Effector CD4-positive, alpha-beta T cell (primary cell): ENCODE data around the gene PNMA8C.
"Not testable (repeated sequence)": the region's sequence is repeated elsewhere in the genome, so short reads cannot be mapped to it uniquely, and the experiment has no call there.

Experiments
- DNase-seq: peaks from one replicate; pipeline ENCODE4 v3.0.0-alpha.2; 2020

Gene PNMA8C

DNA sequence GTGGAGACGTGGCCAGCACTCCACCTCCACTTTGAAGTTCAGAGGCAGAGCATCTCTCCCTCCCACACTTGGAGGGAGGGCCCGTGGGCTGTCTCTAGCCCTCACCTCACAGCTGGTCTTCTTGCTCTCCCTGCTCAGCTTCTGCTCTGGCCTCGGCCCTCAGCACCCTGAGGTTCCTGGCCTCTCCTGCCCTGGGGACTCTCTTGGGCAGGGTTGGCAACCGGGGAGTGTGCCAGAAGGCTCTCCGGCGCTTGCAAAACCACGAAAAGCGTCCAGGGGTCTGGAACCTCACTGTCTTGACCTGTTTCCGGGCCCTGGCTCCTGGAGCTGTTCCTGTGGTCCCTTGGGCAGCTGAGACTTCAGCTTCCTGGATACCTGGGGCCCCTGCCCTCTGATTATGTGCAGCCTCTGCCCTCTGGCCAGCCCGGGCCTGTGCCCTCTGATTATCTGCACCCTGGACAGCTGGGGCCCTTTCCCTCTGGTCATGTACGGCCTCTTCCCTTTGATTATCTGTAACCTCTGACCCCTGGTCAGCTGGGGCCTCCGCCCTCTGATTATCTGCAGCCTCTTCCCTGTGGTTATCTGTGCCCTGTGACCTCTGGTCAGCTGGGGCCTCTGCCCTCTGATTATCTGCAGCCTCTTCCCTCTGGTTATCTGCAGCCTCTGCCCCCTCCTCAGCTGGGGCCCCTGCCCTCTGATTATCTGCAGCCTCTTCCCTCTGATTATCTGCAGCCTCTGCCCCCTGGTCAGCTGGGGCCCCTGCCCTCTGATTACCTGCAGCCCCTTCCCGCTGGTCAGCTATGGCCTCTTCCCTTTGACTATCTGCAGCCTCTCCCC is 17.4 kb downstream of the PNMA8C start:
- no peak for DNase-seq

DNA sequence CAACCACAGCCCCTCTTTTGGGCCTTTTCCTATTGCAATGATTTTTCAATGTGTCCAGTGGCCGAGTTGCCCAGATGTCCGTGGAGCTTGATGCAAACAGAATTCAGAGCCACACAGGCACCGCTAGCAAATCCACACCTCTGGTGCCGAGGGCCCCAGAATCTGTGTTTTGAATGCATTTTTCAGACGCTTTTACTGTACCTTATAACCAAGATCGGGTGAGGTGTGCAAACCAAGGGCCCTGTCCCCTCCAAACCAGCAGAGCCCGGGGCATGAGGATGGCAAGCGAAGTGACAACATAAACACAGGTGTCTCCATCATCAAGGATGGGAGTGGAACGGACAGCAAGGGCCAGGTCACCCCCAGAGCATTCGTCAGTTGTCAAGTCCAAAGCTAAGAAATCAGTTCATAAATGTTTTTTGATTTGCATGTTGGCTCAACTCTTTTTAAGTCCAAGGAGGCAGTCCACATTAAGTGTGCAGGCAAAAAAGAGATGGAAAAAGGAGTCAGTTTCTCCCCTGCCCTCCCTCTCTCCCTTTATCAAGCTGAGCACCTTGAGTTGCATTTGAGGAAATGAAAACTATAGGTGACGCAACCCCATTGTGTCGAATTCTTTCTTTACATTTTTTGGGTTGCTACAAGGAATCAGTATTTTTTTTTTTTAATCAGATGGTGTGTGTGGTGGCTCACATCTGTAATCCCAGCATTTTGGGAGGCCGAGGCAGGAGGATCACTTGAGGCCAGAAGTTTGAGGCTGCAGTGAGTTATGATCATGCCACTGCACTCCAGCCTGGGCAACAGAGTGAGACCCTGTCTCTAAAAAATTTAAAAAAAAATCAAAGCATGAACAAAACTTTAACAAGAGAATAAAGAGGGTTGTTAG is 18.3 kb downstream of the PNMA8C start:
- DNase-seq = no peak

DNA sequence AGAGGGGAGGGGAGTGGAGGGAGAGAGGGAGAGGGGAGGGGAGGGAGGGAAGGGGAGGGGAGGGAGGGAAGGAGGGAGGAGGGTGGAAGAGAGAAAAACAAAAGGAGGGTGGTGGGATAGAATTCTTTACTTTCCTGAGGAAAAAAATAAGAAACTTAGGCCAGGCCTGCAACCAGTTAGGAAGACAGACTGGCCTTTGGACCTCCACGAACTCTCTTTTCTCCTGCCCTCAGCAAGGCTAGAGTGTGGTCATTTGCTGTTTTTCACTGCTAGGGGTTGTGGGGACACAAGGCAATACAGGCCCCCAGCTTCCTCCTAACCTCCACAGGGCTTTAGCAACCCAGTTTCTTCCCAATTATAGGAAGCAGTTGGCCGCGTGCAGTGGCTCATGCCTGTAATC is 19.5 kb downstream of the PNMA8C start:
- DNase-seq = no peak

DNA sequence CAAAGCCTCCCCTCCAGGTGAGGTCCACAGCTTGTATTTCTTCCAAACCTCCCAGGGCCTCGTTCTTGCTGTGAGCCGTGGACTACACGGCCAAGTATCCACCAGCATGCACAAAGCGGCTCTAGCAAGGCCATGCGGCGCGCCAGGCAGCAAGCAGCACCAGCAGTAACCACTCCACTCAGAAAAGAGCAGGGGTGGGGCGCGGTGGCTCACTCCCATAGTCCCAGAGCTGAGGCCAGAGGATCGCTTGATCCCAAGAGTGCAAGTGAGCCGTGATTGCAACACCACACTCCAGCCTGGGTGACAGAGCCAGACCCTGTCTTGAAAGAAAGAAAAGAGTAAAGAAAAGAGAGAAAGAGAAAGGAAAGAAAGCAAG is 20.1 kb downstream of the PNMA8C start:
- DNase-seq = no peak

DNA sequence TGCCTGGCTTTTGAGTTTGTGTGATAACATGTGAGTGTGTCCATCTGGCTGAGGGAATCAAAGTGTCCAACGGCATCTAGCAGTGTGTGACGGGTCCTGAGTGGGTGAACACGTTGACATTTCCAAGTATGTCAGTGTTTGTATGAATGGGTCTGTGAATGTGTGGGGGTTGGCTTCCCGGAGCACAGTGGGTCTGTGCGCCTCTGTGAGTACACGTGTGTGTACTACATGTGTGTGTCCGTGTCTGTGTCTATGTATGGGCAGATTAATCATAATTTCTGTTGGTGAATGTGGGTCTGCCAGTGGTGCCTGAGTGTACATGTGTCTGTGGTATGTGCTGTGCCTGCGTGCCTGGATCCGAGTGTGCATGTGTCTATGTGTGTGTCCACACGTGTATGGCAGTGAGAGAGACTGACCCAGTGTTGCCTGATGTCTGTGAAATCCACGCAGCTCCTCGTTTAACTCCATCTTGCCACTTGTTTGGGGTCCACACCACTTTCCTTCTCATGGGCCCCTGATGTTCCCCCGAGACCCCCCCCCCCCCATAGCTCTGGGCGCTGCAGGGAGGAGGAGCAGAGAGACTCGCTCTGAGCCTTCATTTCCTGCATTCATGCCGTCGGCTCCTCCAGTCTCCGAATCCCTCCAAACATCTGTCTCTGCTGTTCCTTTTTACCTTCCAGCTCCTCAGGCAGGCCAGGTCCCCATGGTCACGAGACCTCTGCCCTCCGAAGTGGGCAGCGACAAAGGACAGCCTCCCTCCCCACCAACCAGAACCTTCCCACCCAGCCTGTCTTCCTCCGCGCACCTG is 20.7 kb downstream of the PNMA8C start:
- DNase-seq = no peak

DNA sequence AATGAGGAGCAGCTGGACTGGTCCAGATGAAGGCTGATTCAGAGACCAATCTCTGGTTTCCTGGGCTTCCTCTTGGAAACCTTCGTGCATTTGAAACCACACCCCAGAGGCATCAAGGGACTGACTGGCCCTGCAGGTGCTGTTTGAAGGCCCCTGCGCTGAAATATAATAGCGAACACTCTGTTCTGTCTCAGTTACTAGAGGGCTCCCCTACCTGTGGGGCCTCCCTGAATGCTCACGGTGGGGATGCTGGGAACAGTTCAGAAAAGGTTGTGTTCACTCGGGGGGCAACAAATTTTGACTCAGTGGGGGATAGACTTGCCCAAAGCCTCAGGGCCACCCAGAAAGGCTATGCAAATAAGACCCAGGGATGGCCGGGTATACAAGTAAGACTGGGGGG is 21.8 kb downstream of the PNMA8C start:
- no peak for DNase-seq

DNA sequence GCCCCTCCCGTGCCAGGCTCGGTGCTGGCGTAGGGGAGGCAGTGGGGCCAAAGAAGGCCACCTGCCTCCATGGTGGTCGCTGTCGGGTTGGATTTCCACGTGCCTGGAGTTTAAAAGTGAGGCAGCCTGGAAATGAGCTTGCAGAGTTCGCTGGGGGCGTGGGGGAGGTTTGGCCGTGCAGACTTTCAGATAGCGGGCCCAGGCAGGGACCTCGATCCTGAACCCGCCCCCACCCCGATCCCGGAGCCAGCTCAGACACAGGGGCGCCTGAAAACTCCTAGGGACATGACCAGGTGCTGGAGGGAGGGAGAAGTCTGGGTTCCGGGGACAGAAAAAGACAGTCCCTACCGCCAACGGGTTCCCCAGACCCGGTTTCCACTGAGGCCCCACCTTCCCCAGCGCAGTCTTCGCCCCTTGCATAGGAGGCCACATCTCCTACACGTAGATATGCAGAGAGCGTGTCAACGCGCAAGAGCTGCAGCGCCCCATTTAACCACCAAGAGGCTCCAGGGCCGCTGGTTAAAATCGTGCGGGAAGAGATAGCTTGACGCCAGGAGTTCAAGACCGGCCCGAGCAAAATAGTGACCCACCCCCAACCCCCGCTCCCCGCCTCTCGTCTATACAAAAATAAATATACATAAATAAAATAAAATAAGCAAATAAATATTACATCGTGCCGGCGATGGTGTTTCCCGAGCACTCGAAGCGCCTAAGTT is 23.8 kb downstream of the PNMA8C start:
- DNase-seq = no peak

DNA sequence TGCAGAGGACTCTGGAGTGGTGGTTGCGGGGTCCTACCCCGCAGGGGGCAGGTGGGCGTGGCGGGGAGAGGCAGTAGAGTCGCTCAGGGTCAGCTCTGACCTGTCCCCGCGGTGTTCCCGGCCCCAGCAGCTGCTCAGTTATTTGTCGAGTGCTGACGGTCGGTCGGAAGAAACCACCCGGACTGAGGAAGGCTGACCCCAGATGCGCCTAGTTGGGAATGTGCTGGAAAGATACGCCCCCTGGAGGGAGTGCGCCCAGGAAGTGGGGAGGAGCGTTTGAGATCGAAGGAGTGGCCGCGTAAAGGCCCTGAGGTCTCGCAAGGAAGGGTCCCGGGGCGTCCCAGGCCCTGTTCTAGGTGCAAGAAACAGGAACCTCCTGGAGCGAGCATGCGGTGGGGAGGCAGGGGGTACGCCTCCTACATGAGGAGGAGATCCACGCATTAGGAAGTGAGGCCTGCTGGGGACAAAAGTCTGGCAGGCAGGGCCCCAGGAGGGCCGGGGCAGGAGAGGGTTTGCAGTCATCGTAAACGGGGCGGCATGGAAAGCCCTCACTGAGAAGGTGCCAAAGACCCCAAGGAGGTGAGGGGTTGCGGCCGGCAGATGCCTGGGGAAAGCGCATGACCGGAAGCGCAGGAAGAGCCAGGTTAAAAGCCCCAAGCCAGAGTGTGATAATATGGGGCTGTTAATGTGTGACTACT is 24.5 kb downstream of the PNMA8C start:
- DNase-seq = no peak

DNA sequence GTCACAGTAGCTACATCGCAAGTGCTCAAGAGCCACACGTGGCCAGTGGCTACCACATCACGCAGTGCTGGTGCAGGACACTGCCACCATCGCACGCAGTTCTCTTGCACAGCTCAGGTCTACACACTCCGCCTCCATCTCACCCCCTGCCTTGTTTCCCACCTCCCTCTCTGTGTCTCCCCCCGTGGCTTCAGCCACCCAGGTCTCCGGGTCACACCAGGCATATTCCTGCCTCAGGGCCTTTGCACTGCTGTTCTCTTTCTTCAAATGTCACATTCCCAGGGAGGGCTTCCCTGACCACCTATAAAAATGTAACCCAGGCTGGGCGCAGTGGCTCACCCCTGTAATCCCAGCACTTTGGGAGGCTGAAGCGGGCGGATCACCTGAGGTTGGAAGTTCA is 26.0 kb downstream of the PNMA8C start:
- no peak for DNase-seq

DNA sequence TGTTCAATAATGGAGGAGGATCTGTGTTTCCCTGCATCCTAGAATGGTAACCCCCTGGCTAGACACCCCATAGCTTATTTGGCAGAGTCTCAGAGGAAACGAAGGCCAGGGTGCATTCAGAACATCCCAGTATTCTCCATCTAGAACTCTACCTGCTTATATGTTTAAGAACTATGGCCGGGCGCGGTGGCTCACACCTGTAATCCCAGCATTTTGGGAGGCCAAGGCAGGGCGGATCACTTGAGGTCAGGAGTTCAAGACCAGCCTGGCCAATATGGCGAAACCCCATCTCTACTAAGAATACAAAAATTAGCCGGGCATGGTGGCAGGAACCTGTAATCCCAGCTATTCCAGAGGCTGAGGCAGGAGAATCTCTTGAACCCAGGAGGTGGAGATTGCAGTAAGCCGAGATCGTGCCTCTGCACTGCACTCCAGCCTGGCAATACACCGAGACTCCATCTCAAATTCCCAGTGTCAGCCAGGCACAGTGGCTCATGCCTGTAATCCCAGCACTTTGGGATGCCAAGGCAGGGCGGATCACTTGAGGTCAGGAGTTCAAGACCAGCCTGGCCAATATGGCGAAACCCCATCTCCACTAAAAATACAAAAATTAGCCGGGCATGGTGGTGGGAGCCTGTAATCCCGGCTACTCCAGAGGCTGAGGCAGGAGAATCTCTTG is 30.8 kb downstream of the PNMA8C start:
- DNase-seq = not testable (repeated sequence)

DNA sequence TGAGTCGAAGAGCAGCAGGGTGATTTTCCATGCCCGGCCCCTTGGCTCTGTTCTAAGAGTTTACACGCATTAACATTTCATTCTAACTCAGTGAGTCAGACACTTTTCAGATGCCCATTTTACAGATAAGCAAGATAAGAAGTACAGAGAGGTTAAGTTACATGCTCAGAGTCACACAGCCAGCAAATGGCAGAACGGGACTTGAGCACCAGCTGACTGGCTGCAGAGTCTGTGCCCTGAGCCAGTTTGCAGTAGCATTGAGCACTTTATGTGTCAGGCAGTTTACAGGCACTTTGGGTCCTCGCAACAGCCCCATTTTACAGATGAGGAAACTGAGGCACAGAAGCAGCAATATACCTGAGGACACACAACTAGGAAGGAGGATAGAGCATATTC is 34.3 kb downstream of the PNMA8C start:
- no peak for DNase-seq

DNA sequence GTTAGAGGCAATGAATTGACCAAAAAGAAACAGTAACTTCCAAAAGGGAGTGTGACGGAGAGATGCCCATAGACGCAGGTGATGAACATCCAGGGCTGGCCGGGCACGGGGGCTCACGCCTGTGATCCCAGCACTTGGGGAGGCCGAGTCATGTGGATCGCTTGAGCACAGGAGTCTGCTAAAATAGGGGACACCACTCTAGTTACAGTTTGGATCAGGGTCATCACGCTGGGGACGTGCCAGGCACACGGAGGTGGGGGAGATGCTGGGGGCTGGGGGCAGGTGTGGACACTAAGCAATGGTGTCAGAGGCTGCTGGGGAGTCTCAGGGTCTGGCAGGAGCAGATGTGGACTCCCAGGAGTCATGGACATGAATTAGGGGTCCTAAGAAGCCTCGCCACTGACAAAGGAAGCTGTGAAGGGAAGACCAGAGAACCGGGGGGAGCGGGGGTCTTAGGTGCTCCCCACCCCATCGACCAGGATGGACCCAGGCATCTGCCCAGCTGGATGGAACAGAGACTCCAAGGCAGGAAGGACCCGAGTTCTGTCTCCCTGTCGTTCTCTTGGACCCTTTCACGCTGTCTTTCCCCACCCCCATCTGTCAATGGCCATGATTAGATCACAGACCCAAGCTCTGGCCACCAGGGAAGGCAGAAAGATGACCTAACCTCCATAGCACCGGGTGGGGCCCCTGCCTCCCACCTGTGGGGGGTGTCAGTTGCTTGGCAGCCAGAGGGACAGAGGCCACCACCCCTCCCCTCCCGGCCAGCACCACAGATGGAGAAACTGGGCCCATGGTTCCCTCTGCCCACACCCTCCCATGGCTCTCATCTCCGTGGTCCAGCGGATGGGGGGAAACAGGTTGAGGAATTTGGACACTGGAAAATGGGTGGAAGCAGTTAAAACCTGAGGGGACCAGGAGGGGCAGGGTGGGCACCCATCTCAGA is 35.0 kb downstream of the PNMA8C start:
- no peak for DNase-seq

DNA sequence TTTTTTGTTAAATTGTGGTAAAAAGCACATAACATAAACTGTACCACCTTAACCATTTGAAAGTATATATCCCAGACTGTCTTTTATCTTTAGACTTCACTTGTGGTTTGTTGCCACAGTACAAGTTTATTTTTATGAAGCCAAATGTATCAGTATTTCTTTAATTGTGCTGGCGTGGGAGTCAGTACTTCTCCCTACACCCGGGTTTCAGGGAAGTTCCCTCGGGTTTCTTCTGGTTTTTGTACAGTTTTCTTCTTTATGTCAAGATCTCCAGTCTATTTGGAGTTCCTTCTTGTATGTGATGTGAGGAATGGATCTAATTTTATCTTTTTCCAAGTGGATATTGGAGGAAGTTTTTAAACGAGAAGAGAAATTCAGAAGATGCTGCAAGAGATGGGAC is 35.9 kb downstream of the PNMA8C start:
- no peak for DNase-seq

DNA sequence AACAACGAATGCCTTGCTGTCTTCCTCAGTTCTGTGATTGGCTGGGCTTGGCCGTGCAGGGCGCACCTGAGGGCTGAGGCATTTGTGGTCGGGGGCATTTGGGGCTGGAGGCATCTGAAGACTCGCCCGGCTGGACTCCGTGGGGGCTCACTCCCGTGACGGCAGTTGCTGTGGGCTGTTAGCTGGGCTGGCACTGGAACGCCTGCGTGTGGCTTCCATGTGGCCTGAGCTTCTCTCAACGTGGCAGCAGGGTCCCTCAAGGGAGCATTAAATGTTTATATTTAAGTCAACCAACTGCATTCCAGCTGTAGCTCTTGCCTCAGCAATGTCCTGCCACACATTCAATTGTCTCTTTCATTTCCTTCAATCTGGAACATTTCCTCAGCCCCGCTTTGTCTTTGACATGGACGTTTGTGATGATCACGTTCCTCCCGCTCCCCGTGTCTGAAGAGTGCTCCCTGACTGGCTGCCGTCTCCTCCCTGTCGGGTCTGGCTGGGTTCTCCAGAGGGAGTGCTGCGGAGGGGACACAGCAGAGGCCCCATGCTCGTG is 36.4 kb downstream of the PNMA8C start:
- no peak for DNase-seq

DNA sequence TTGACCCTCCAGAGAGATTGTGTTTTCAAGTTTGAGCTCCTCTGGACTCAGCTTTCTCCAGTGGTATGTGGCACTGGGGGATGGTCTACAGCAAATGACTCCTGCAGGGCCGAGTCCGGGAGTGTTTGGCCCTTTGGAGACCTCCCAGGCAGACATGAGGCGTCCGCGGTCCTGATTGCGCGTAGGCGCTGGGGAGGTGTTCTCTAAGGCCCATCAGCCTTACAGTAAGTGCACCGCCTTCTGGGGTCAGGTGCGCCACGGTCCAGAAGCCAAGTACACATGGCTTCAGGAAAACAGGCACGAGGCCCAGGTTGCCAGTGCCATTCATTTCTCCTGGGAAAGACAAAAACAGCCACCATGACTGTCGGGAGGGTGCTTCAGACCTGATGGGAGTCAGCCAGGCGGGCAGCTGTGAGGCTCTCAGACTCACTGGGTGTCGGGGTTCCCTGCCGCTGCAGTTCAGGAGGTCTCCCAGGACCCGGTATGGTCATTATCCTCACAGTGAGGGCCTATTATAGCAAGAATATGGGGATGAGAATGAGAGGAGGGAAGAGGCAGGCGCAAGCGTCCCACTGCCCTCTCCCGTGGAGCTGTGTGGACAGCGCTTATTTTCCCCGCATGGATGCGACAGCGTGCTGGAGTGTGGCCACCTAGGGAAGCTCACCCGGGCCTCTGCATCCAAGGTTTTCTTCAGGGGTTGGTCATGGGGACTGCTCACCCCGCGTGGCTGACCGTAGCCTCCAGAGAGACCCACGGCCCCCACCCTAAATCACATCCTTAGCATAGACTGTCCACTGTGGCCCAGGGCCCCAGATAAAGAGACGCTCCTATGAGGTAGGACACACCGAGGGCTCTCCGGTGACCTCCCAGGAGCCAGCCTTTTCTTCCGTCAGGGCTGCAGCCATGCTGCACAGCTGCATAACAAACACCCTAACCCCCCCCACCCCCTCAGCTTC is 37.2 kb downstream of the PNMA8C start:
- DNase-seq = no peak

DNA sequence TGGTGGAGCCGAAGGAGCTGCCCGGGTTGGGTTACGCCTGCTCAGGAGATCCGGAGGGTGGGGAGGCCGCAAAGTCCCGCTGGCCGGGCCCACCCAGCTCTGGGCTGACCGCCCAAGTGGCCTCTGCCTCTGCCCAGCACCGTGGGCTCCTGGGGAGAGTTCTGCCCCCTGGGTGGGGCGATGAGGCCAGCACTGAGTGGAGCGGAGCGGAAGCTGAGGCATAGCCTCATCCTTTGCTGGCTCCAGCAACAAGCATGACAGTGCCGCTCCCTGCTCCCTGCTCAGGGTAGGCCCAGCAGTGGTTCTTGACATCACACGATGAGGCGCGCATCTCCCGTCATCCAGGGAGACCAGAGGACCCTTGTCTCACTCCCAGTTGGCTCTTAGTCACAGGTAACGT is 37.9 kb downstream of the PNMA8C start:
- DNase-seq = no peak

DNA sequence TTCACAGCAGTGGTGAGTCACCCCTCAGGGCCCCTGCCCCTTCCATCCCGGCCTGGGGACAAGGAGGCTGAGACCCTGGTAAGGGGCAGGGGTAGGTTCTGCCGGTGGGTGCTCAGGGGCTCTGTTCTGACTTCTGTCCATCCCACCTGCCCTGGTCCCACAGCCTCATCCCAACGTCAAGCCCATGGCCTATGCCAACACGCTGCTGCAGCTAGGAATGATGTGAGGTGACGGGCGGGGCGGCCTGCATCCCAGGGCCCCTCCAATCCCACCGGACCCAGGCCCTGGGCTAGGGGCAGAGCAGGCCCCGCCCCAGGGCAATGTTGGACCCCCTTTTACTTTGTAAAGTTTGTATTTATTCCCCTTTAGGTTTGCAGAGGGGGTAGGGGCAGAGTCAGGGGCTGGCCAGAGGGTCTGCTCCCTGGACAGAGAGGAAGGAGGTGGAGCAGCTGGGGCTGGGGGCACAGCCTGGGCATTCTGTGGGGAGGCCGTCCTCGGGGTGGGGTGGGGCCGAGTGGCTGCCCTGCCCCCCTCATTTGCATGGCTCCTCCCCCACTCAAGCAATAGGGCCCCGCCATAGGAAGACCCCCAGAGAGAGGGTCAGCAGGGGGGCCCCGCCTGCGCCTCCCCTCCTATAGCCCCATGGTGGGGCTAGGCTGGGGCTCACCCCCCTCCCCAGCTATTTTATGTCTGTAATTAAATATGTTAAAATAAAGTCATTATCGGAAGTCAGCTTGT is 38.4 kb downstream of the PNMA8C start:
- DNase-seq = no peak
